Thymus (tissue), 11 donors: ENCODE results near the gene RBM34. TPM values are rescaled to one million over a fixed set of nuclear protein-coding genes. Genes with fewer than 3 reads are reported as not detected.

Experiments used
- DNase-seq, 9 donors: peaks; one replicate each; pipeline ENCODE4 v3.0.0-alpha.2; 2013; ENCODE audit warnings: low spot score in 9 of 9, low read depth in 6 of 9, missing footprints in 1 of 9
- H3K27ac ChIP-seq, 2 donors: one replicate each; pipeline ENCODE4 v1.5.1; 2013; ENCODE audit warnings: control low read depth in 1 of 2, low read depth in 1 of 2, low read length in 1 of 2, mild to moderate bottlenecking in 1 of 2, moderate library complexity in 1 of 2
- H3K27me3 ChIP-seq, 2 donors: one replicate each; pipeline ENCODE4 v1.5.1; 2013; ENCODE audit warnings: low read length in 1 of 2; ENCODE audit not compliant: control insufficient read depth in 2 of 2, insufficient read depth in 1 of 2
- H3K36me3 ChIP-seq, 2 donors: one replicate each; pipeline ENCODE4 v1.5.1; 2013; ENCODE audit warnings: low read length in 1 of 2, mild to moderate bottlenecking in 1 of 2, moderate library complexity in 1 of 2; ENCODE audit not compliant: control insufficient read depth in 2 of 2, insufficient read depth in 2 of 2
- H3K4me1 ChIP-seq, 2 donors: one replicate each; pipeline ENCODE4 v1.5.1; 2013; ENCODE audit warnings: low read length in 2 of 2; ENCODE audit not compliant: control insufficient read depth in 2 of 2, insufficient read depth in 2 of 2
- H3K4me3 ChIP-seq, 2 donors: one replicate each; pipeline ENCODE4 v1.5.1; 2013; ENCODE audit warnings: low read length in 2 of 2, control low read depth in 1 of 2, mild to moderate bottlenecking in 1 of 2
- H3K9me3 ChIP-seq, 2 donors: one replicate each; pipeline ENCODE4 v1.5.1; 2013; ENCODE audit warnings: low read length in 1 of 2, mild to moderate bottlenecking in 1 of 2; ENCODE audit not compliant: control insufficient read depth in 2 of 2, insufficient read depth in 1 of 2
- WGBS: extraction: QIAGEN DNeasy Blood & Tissue Kit; methylation state at CpG from one replicate; pipeline ENCODE4 v1.1.7; 2013; 5-methylcytosine and 5-hydroxymethylcytosine counted together
- polyA plus RNA-seq: library from polyadenylated mRNA; stranded (reverse); fragments of 200-250 nt; gene quantifications from one replicate; pipeline ENCODE4 v1.2.3, GENCODE V29; 2013
- total RNA-seq: library from RNA; stranded (reverse); fragments of 120-200 nt; gene quantifications from one replicate; pipeline ENCODE4 v1.2.4, GENCODE V29; 2013
- donor health status: healthy.

RBM34 gene
- total and polyA plus RNA-seq, 2 donors, result 95.1 to 168 TPM

GRCh38 chr1:235145639-235146038 lies 15.4 kb downstream of the RBM34 start:
- Histone ChIP-seq H3K36me3 (peaks cover 60 to 73% of the 10 kb centered on the region in 2 donors), H3K27ac (no peak overlapping the region), H3K27me3 (no peaks in the 10 kb centered on the region), H3K4me1 (no peaks in the 10 kb centered on the region), H3K4me3 (no peak overlapping the region), H3K9me3 (no peaks in the 10 kb centered on the region)
- DNase-seq, result no peak
- 98% methylated on average over 6 of the region's 6 CpGs for WGBS

- Histone ChIP-seq H3K9me3 (no peaks in the 10 kb centered on the region), H3K4me1 (no peaks in the 10 kb centered on the region), H3K4me3 (no peak overlapping the region), H3K27me3 (no peaks in the 10 kb centered on the region), H3K27ac (no peak overlapping the region), H3K36me3 (peaks cover 70 to 80% of the 10 kb centered on the region in 2 donors)
- WGBS, result 85% methylated on average over 4 of the region's 4 CpGs
- DNase-seq, result no peak
Measured at GRCh38 chr1:235142991-235143390, 18.1 kb downstream of the RBM34 start.

- Histone ChIP-seq H3K4me3 (no peak overlapping the region), H3K4me1 (no peaks in the 10 kb centered on the region), H3K36me3 (peaks cover 63 to 78% of the 10 kb centered on the region in 2 donors), H3K27me3 (no peaks in the 10 kb centered on the region), H3K27ac (no peak overlapping the region), H3K9me3 (no peaks in the 10 kb centered on the region)
- no peak for DNase-seq
- WGBS, result 96% methylated on average over 5 of the region's 5 CpGs
Measured at GRCh38 chr1:235139315-235139714, 21.7 kb downstream of the RBM34 start.

GRCh38 chr1:235138821-235139220 lies 22.2 kb downstream of the RBM34 start:
- Histone ChIP-seq H3K27me3 (no peaks in the 10 kb centered on the region), H3K27ac (no peak overlapping the region), H3K4me3 (no peak overlapping the region), H3K4me1 (no peaks in the 10 kb centered on the region), H3K9me3 (no peaks in the 10 kb centered on the region), H3K36me3 (peaks cover 61 to 79% of the 10 kb centered on the region in 2 donors)
- WGBS, result 88% methylated on average over 2 of the region's 2 CpGs
- DNase-seq, result no peak

GRCh38 chr1:235136111-235136510 lies 24.9 kb downstream of the RBM34 start:
- Histone ChIP-seq H3K9me3 (no peaks in the 10 kb centered on the region), H3K27ac (no peak overlapping the region), H3K4me3 (no peak overlapping the region), H3K36me3 (peaks cover 43 to 80% of the 10 kb centered on the region in 2 donors), H3K4me1 (no peaks in the 10 kb centered on the region), H3K27me3 (no peaks in the 10 kb centered on the region)
- 93% methylated on average over 4 of the region's 4 CpGs for WGBS
- no peak for DNase-seq

- WGBS, result 98% methylated on average over 12 of the region's 12 CpGs
- Histone ChIP-seq H3K9me3 (no peaks in the 10 kb centered on the region), H3K4me1 (no peaks in the 10 kb centered on the region), H3K27me3 (no peaks in the 10 kb centered on the region), H3K27ac (no peak overlapping the region), H3K36me3 (peaks cover 32 to 72% of the 10 kb centered on the region in 2 donors), H3K4me3 (no peak overlapping the region)
- no peak for DNase-seq
Measured at GRCh38 chr1:235134171-235134570, 26.9 kb downstream of the RBM34 start.

GRCh38 chr1:235133086-235133485 lies 28.0 kb downstream of the RBM34 start:
- no peak overlapping the region for H3K27ac ChIP-seq
- no peak overlapping the region for H3K4me3 ChIP-seq
- WGBS, result 98% methylated on average over 3 of the region's 3 CpGs
- no peaks in the 10 kb centered on the region for H3K9me3 ChIP-seq
- H3K27me3 ChIP-seq, result no peaks in the 10 kb centered on the region
- H3K36me3 ChIP-seq, result peaks cover 25 to 61% of the 10 kb centered on the region in 2 donors
- DNase-seq, result no peak
- H3K4me1 ChIP-seq, result no peaks in the 10 kb centered on the region

GRCh38 chr1:235131961-235132360 lies 29.1 kb downstream of the RBM34 start:
- H3K27me3 ChIP-seq, result no peaks in the 10 kb centered on the region
- H3K9me3 ChIP-seq, result no peaks in the 10 kb centered on the region
- peaks cover 17 to 52% of the 10 kb centered on the region in 2 donors for H3K36me3 ChIP-seq
- no peak overlapping the region for H3K4me3 ChIP-seq
- WGBS, result 90% methylated on average over 6 of the region's 6 CpGs
- no peak overlapping the region for H3K27ac ChIP-seq
- peaks cover 0 to 6% of the 10 kb centered on the region in 2 donors for H3K4me1 ChIP-seq
- DNase-seq, result no peak

- H3K4me1 ChIP-seq, result peaks cover 3 to 16% of the 10 kb centered on the region in 2 donors
- no peak overlapping the region for H3K4me3 ChIP-seq
- peaks cover 10 to 46% of the 10 kb centered on the region in 2 donors for H3K36me3 ChIP-seq
- 96% methylated on average over 7 of the region's 7 CpGs for WGBS
- H3K9me3 ChIP-seq, result no peaks in the 10 kb centered on the region
- no peaks in the 10 kb centered on the region for H3K27me3 ChIP-seq
- H3K27ac ChIP-seq, result no peak overlapping the region
- no peak for DNase-seq
Measured at GRCh38 chr1:235130766-235131270, 30.2 kb downstream of the RBM34 start.
